Activated CD8-positive, alpha-beta T cell treated with anti-CD3 and anti-CD28 coated beads, Interleukin-2, amount 10 ng/mL, durations not matched to agents 7 days and 5 days (primary cell): ENCODE measurements around the gene SETBP1. TPM values are rescaled to one million over a fixed set of nuclear protein-coding genes. Genes with fewer than 3 reads are reported as not detected.

Experiments
- ATAC-seq: fragments of 150-1000 bp; cut with Tn5 transposase; one replicate; pipeline ENCODE4 v1.10.0; 2021; ENCODE audit warnings: moderate library complexity
- CTCF ChIA-PET: fragments of 350-600 bp; sonication (Branson Sonifier 250); formaldehyde crosslinking; loops from one replicate; lab custom pipeline; 2021; ENCODE audit warnings: antibody characterized with exemption; lab: Charles Lee
- POLR2A ChIA-PET: fragments of 350-600 bp; sonication (Branson Sonifier 250); formaldehyde crosslinking; loops from one replicate; lab custom pipeline; 2021; ENCODE audit warnings: antibody characterized with exemption; lab: Charles Lee
- DNase-seq: peaks from one replicate; pipeline ENCODE4 v3.0.0-alpha.2; 2020
- H3K27ac Mint-ChIP-seq: one replicate; pipeline ENCODE4 v1.8.0; 2021; ENCODE audit warnings: mild to moderate bottlenecking, mixed read lengths
- H3K27me3 Mint-ChIP-seq: one replicate; pipeline ENCODE4 v1.8.0; 2021; ENCODE audit warnings: low read depth, mixed read lengths
- H3K36me3 Mint-ChIP-seq: one replicate; pipeline ENCODE4 v1.8.0; 2021; ENCODE audit warnings: low read depth, mixed read lengths
- H3K4me1 Mint-ChIP-seq: one replicate; pipeline ENCODE4 v1.8.0; 2021; ENCODE audit warnings: low read depth, mixed read lengths
- H3K4me3 Mint-ChIP-seq: one replicate; pipeline ENCODE4 v1.8.0; 2021; ENCODE audit warnings: mild to moderate bottlenecking, mixed read lengths
- H3K9me3 Mint-ChIP-seq: one replicate; pipeline ENCODE4 v1.8.0; 2022; ENCODE audit warnings: mixed read lengths; ENCODE audit not compliant: insufficient read depth
- total RNA-seq, 2 experiments: library from RNA; stranded (reverse); gene quantifications; one replicate each; pipeline ENCODE4 v1.2.3, GENCODE V29; 2021

The SETBP1 gene
- total RNA-seq, 2 experiments from 2014 or later, result 7.0 to 8.4 TPM

DNA sequence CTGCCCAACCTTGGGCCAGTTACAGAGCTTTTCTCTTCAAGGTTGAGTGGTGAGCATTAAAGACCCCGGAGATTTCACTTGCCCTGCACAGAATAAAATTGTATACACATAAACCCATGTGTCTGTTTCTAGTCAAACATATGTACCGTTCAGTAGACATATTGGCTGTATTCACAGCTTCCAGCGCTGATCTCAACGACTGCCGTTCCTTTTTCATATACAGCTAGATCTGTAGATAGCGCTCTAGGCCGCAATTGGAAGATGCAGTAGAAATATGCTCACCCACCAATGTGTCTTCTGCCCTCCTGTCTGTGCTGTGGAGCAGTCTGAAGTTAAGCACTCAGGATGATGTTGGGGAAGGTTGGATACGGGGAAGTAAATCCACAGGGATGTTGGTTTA, 317.7 kb downstream of the SETBP1 start:
- no peaks in the 10 kb centered on the region for H3K36me3 Mint-ChIP-seq
- no peak overlapping the region for H3K27ac Mint-ChIP-seq
- H3K9me3 Mint-ChIP-seq, result no peaks in the 10 kb centered on the region
- ATAC-seq, result no peak
- no peaks in the 10 kb centered on the region for H3K4me1 Mint-ChIP-seq
- POLR2A ChIA-PET, result no interaction called here
- CTCF ChIA-PET, result no interaction called here
- no peak for DNase-seq
- no peaks in the 10 kb centered on the region for H3K27me3 Mint-ChIP-seq
- no peak overlapping the region for H3K4me3 Mint-ChIP-seq

DNA sequence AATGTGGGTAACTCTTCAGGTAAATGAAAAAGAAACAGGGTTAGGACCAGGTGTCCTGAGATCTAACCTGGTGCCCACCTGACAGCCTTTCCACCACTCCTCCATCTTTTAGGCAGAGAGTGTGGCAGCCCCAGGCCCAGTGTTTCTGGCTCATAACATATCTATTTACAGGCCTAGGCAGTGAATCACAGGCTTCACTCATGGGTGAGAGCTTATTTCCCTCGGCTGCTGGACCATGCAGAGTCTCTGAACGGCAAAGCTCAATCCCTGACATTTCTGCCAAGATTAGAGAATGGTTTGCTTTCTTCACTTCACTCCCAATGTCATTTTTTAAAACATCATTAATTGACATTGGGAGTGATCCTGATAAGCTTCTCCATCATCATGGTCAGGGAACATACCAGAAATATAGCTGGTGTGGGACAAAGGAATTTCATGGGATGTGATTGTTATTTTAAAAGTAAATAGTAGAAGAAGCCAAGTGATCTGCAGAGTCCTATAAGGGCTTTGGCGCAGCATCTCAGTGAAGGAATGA, 323.9 kb downstream of the SETBP1 start:
- H3K27ac Mint-ChIP-seq, result no peak overlapping the region
- no peaks in the 10 kb centered on the region for H3K9me3 Mint-ChIP-seq
- no peak for ATAC-seq
- no peak overlapping the region for H3K4me3 Mint-ChIP-seq
- H3K4me1 Mint-ChIP-seq, result peaks cover 14% of the 10 kb centered on the region
- DNase-seq, result no peak
- H3K36me3 Mint-ChIP-seq, result no peaks in the 10 kb centered on the region
- ChIA-PET CTCF (no interaction called here), POLR2A (no interaction called here)
- H3K27me3 Mint-ChIP-seq, result no peaks in the 10 kb centered on the region

DNA sequence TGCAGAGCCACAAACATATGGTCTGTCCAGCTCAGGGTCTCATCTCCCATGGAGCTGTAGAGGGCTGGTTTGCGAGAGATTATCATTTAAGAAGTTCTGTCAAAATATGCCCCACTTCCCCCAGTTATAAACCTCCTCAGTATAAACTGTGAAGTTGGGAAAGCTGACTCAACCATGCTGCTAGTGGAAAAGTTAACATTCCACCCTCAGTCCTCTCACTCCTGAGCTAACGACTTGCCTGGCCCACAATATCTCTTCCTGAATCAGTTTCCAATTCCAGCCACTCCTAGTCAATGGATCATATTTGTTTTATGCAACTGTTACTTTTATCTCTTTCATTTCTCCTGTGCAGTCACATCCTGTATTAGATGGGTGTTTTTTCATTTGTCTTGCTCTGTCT, 326.2 kb downstream of the SETBP1 start:
- ATAC-seq (no peak), DNase-seq (no peak)
- no peak overlapping the region for H3K4me3 Mint-ChIP-seq
- no peaks in the 10 kb centered on the region for H3K27me3 Mint-ChIP-seq
- H3K4me1 Mint-ChIP-seq, result peaks cover 20% of the 10 kb centered on the region
- no peaks in the 10 kb centered on the region for H3K36me3 Mint-ChIP-seq
- CTCF ChIA-PET, result no interaction called here
- POLR2A ChIA-PET, result no interaction called here
- H3K27ac Mint-ChIP-seq, result no peak overlapping the region
- no peaks in the 10 kb centered on the region for H3K9me3 Mint-ChIP-seq

DNA sequence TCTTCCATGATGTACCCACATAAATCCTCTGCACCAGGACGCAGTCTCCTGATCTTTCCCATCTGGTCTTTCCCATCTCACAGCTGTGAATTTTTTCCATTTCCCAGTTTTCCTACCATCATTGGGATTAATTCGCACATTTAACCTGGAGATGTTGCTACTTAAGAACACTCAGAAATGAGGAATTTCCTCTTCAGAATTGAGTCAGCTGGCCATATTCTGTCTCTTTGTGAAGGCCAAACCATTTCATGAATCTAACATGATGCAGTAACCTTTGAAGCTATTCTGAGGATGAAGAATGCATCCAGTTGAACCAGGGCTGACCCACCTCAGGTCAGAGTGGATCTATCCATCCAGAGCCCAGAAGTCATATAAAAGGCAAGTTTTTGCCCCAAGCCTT, 326.8 kb downstream of the SETBP1 start:
- ChIA-PET POLR2A (no interaction called here), CTCF (no interaction called here)
- Mint-ChIP-seq H3K9me3 (no peaks in the 10 kb centered on the region), H3K4me3 (no peak overlapping the region), H3K36me3 (no peaks in the 10 kb centered on the region), H3K4me1 (peaks cover 20% of the 10 kb centered on the region), H3K27ac (no peak overlapping the region), H3K27me3 (no peaks in the 10 kb centered on the region)
- no peak for DNase-seq
- ATAC-seq, result no peak

DNA sequence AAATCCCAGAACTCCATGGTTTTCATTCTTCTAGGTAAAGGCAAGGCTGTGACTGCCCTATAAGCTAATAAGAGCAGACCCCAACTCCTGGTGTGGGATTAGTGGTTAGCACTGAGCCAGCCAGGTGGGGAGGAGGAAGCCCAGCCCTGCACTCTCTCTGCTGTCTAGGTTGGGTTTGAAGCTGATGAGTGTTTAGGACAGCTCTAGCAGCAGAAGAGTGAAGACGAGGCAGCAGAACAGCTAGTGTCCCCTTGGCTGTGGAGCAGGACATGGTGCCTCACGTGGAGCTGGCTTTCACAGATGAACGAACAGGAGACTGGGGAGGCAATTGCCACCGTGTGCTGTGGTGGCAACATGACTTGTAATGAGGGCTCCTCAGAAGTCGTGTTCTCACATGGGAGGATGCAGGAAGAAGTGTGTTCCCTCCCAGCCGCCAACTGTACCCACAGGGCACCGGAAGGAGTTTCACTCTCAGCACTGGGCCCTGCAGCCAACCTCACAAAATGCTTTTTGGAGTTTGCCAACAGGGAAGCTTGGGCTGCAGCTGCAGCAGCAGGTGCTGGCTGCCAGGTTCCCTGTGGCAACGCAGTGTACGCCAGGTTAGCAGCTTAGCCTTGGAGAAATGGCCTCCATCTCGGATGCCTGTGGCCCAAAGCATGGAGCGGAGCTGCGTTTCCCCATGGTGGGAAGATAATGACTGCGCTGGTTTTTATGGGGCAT, 328.2 kb downstream of the SETBP1 start:
- peak; percentile 55 for ATAC-seq
- H3K36me3 Mint-ChIP-seq, result no peaks in the 10 kb centered on the region
- no peak overlapping the region for H3K4me3 Mint-ChIP-seq
- no peak overlapping the region for H3K27ac Mint-ChIP-seq
- POLR2A ChIA-PET, result no interaction called here
- no peaks in the 10 kb centered on the region for H3K9me3 Mint-ChIP-seq
- peaks cover 20% of the 10 kb centered on the region for H3K4me1 Mint-ChIP-seq
- no peaks in the 10 kb centered on the region for H3K27me3 Mint-ChIP-seq
- CTCF ChIA-PET, result no interaction called here
- peak; percentile 31 for DNase-seq

DNA sequence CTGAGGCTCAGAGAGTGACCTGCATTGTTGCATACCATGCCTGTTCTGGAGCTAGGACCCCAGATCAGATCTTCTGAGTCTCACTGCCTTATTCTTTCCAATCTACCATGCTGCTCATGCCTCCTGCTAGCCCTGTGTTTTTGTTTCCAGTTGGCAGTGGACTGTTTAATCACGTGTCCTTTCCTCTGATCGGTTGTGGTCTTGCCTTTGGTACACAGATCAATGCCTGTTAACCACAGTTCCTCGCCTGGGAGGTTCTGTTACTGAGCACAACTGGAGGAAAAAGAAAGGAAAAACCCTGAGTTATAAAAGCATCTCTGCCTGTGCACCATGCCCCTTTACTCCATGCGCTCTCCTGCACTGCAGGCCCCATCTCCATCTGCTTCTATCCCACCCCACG, 329.1 kb downstream of the SETBP1 start:
- Mint-ChIP-seq H3K4me1 (peaks cover 20% of the 10 kb centered on the region), H3K9me3 (no peaks in the 10 kb centered on the region), H3K27me3 (no peaks in the 10 kb centered on the region), H3K4me3 (no peak overlapping the region), H3K36me3 (no peaks in the 10 kb centered on the region), H3K27ac (no peak overlapping the region)
- no peak for DNase-seq
- ChIA-PET CTCF (no interaction called here), POLR2A (no interaction called here)
- ATAC-seq, result no peak

DNA sequence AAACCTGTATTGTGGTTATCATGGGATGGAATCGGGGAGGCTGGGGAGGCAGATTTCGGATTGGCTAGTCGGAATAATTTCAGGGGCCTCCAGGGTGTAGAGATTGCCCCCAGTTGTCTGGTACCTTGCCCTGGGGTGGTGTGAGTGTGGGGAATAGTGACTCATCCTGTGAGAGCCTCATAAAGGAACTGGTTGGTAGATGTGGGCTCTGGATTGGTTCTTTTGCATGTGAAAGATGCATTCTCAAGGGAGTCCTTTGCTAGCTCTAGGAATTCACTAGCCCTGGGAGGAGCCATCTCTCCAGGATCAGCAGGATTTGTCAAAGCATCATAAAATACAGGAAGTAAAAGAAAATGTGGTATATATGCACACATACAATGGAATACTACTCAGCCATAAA, 331.6 kb downstream of the SETBP1 start:
- ATAC-seq (no peak), DNase-seq (no peak)
- Mint-ChIP-seq H3K4me3 (no peak overlapping the region), H3K27me3 (no peaks in the 10 kb centered on the region), H3K9me3 (no peaks in the 10 kb centered on the region), H3K27ac (no peak overlapping the region), H3K36me3 (no peaks in the 10 kb centered on the region), H3K4me1 (peaks cover 20% of the 10 kb centered on the region)
- ChIA-PET POLR2A (no interaction called here), CTCF (no interaction called here)

DNA sequence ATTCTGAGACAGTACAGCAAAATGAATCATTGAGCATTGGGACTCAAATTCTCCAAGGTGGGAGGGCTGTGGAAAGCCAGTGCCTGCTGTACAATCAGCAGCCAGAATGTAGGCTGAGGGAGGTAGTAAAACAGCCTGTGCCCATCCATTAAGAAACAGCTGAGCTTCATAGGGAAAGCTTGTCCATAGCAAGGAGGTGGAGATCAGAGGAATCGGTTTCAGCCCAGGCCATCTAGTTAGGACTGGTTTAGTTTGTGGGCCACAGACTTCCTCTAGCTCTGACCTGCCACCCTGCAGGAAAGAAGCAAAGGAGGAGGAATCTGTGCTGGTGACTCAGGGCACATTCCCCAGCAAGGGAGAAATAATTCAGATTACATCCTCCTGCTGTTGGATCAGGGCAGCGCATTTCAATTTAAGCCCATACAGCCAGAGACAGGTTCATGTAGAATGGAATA, 333.4 kb downstream of the SETBP1 start:
- CTCF ChIA-PET, result interaction anchor here (0.6 kb wide), 1 partner anchor 658 kb away, joined by 3 read pairs; no protein-coding TSS in a partner anchor
- DNase-seq, result no peak
- H3K9me3 Mint-ChIP-seq, result no peaks in the 10 kb centered on the region
- H3K27ac Mint-ChIP-seq, result no peak overlapping the region
- H3K4me1 Mint-ChIP-seq, result peaks cover 12% of the 10 kb centered on the region
- no peak overlapping the region for H3K4me3 Mint-ChIP-seq
- no peaks in the 10 kb centered on the region for H3K27me3 Mint-ChIP-seq
- H3K36me3 Mint-ChIP-seq, result no peaks in the 10 kb centered on the region
- ATAC-seq, result no peak
- POLR2A ChIA-PET, result no interaction called here

DNA sequence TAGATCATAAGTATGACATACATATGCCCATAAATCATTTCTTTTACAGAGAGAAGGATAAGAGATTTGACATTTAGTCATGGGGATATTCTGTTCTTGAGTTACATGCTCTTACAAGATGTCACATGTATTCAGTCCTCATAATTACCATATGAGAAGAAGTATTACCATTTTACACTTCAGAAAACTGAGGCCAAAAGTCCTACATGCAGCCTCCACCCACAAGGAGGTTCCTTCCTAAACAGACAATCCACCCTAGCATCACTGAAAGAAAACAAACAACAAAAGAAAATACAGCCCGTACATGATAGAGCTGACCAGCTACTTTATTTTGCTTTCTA, 335.1 kb downstream of the SETBP1 start:
- H3K36me3 Mint-ChIP-seq, result no peaks in the 10 kb centered on the region
- ATAC-seq (no peak), DNase-seq (no peak)
- no peaks in the 10 kb centered on the region for H3K27me3 Mint-ChIP-seq
- H3K4me1 Mint-ChIP-seq, result no peaks in the 10 kb centered on the region
- H3K27ac Mint-ChIP-seq, result no peak overlapping the region
- no peaks in the 10 kb centered on the region for H3K9me3 Mint-ChIP-seq
- CTCF ChIA-PET, result no interaction called here
- POLR2A ChIA-PET, result no interaction called here
- no peak overlapping the region for H3K4me3 Mint-ChIP-seq

DNA sequence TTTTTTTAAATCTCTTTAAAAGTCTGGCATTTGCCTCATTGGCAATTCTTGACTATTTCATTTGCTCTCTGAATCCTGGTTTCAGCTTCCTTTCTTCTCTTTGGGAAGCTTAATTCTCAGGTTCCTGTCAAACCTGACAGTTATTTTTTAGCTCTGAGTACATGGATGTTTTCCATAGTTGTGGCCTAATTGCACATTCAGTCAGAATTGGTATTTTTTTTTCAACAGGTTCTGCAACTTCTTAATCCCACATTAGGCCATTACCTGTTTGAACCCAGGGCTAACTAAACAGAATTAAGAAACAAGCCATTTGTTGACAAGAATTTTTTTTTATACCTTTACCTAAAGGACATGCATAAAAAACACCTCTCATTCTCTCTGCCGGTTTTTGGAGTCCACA, 338.8 kb downstream of the SETBP1 start:
- Mint-ChIP-seq H3K36me3 (no peaks in the 10 kb centered on the region), H3K4me1 (no peaks in the 10 kb centered on the region), H3K27me3 (peaks cover 7% of the 10 kb centered on the region), H3K4me3 (no peak overlapping the region), H3K9me3 (no peaks in the 10 kb centered on the region), H3K27ac (no peak overlapping the region)
- CTCF ChIA-PET, result no interaction called here
- DNase-seq (no peak), ATAC-seq (no peak)
- POLR2A ChIA-PET, result no interaction called here

DNA sequence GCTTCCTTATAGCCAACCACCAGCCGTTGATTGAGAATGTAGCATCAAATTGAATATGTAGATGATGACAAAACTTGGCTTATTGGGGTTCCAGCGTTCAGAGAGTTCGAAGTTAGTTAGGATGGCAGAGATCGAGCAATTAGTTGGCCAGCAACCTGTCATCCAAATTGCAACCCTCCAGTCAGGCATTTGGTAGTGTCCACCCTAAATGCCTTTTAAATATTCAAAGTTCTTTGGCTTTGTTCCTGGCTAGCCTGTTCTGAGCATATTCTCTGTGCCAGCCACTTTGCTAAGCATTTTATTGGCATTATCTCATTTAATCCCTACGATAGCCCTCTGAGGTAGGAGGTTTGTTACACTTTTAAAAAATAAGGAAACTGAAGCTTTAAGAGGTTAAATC, 342.8 kb downstream of the SETBP1 start:
- ATAC-seq (no peak), DNase-seq (no peak)
- Mint-ChIP-seq H3K27me3 (peaks cover 7% of the 10 kb centered on the region), H3K4me1 (no peaks in the 10 kb centered on the region), H3K36me3 (no peaks in the 10 kb centered on the region), H3K9me3 (no peaks in the 10 kb centered on the region), H3K27ac (no peak overlapping the region), H3K4me3 (no peak overlapping the region)
- ChIA-PET POLR2A (no interaction called here), CTCF (no interaction called here)

DNA sequence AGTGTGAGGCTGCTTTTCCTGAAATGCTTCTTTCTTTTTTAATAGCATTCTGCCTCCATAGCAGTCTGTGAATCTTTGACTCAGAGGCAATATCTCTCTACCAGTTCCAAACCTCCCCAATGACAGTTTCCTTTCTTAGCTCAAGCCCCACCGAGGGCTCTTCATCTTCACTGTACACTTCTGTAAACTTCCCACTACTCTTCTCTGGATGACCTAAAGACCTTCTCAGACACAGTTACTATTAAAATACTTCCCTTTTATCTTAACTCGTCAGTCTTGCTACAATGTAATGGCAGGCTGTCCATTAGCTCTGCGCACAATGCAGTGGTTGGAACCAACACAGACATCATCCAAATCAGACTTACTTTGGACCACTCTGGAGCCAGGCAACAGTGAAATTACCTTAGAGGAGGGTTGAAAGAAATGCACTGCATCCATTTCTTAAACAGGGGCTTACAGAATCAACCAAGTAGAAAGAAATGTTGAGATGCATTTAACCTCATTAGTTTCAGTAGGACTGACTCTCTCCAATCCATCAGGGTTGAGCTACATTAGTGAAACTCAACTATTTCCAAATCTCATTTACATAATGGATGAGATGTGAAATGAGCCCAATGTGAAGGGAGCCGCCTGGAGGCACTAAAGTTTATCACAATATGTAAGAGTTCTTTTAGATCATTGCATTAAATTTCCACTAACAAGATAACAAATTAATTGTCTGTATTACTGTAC, 343.8 kb downstream of the SETBP1 start:
- DNase-seq (no peak), ATAC-seq (no peak)
- no peaks in the 10 kb centered on the region for H3K4me1 Mint-ChIP-seq
- H3K36me3 Mint-ChIP-seq, result no peaks in the 10 kb centered on the region
- H3K9me3 Mint-ChIP-seq, result no peaks in the 10 kb centered on the region
- CTCF ChIA-PET, result no interaction called here
- POLR2A ChIA-PET, result no interaction called here
- no peak overlapping the region for H3K27ac Mint-ChIP-seq
- no peak overlapping the region for H3K4me3 Mint-ChIP-seq
- peaks cover 7% of the 10 kb centered on the region for H3K27me3 Mint-ChIP-seq
